GM18519 (cell line): Measurements from ENCODE around the gene OVOL1.

Experiments
- ATAC-seq: cut with Tn5 transposase; IDR thresholded peaks from one replicate; pipeline ENCODE4 v1.9.1; 2021; ENCODE audit warnings: mild to moderate bottlenecking, moderate library complexity; ENCODE audit not compliant: unreplicated experiment, low FRiP score

The OVOL1 gene

GRCh38 chr11:65777241-65777640 is 9.6 kb upstream of the OVOL1 start:
- ATAC-seq = no peak

- ATAC-seq = no peak
Observed at GRCh38 chr11:65777821-65778361, 9.0 kb upstream of the OVOL1 start.

- no peak for ATAC-seq
Observed at GRCh38 chr11:65778431-65778900, 8.4 kb upstream of the OVOL1 start.

- ATAC-seq = no peak
Observed at GRCh38 chr11:65778901-65779668, 7.8 kb upstream of the OVOL1 start.

GRCh38 chr11:65779669-65779918 is 7.3 kb upstream of the OVOL1 start:
- no peak for ATAC-seq

GRCh38 chr11:65779919-65780769 is 6.7 kb upstream of the OVOL1 start:
- no peak for ATAC-seq

GRCh38 chr11:65780770-65781151 is 6.1 kb upstream of the OVOL1 start, which contains the start of gene AP5B1:
Gene AP5B1 (minus strand): TSS chr11:65780976. CDS start chr11:65780591, 385 bp downstream.
- no peak for ATAC-seq

- no peak for ATAC-seq
Observed at GRCh38 chr11:65781152-65781961, 5.5 kb upstream of the OVOL1 start.

- no peak for ATAC-seq
Observed at GRCh38 chr11:65781962-65782815, 4.7 kb upstream of the OVOL1 start.

- ATAC-seq = no peak
Observed at GRCh38 chr11:65782816-65783228, 4.0 kb upstream of the OVOL1 start.

GRCh38 chr11:65785319-65786007 is 1.4 kb upstream of the OVOL1 start:
- ATAC-seq = no peak

- ATAC-seq = no peak
Observed at GRCh38 chr11:65786008-65786785, 666 bp upstream of the OVOL1 start.

- ATAC-seq = no peak
Observed at GRCh38 chr11:65787649-65788622, 1.1 kb downstream of the OVOL1 start.

- no peak for ATAC-seq
Observed at GRCh38 chr11:65788821-65789220, 2.0 kb downstream of the OVOL1 start.

GRCh38 chr11:65789230-65790103 is 2.6 kb downstream of the OVOL1 start:
- no peak for ATAC-seq
